ENCODE data around the gene PSMA4. TPM values are rescaled to one million over a fixed set of nuclear protein-coding genes. Genes with fewer than 3 reads are reported as not detected.

Gene PSMA4
- total RNA-seq, 1 experiment from 2014 or later = 230 TPM

- Histone ChIP-seq H3K4me2 (no peak overlapping the region), H3K4me3 (no peak overlapping the region), H3K36me3 (ENCODE audit: low read depth) (no peaks in the 10 kb centered on the region), H3F3A (ENCODE audit: insufficient read depth, low read depth) (no peaks in the 10 kb centered on the region), H3K27me3 (ENCODE audit: insufficient read depth, low read depth) (no peaks in the 10 kb centered on the region), H4K20me1 (ENCODE audit: insufficient read depth) (no peaks in the 10 kb centered on the region), H3K9me2 (ENCODE audit: insufficient read depth) (no peaks in the 10 kb centered on the region), H3K27ac (no peak overlapping the region), H3K79me2 (ENCODE audit: low read depth) (no peaks in the 10 kb centered on the region), H2AFZ (no peak overlapping the region), H3K4me1 (replicated peaks; ENCODE audit: insufficient read depth) (no peaks in the 10 kb centered on the region), H3K9me3 (ENCODE audit: insufficient read depth, low read depth) (no peaks in the 10 kb centered on the region)
- CTCF ChIA-PET = no interaction called here
- POLR2A ChIA-PET (ENCODE audit: unreplicated experiment) = no interaction called here
- DNase-seq = no peak
- no peak for TF ChIP-seq CTCF (conservative IDR thresholded peaks at IDR 0.05)
- TF ChIP-seq EZH2 (IDR thresholded peaks at IDR 0.05; ENCODE audit: low read depth) = no peak
- intact Hi-C loops (cut with micrococcal nuclease; ENCODE audit: unreplicated experiment) = no loop called here
- BruUV-seq (replicated peaks) = no TSS peak
Observed at GRCh38 chr15:78597583-78597982, 57.3 kb downstream of the PSMA4 start.

GRCh38 chr15:78598348-78598747, 58.1 kb downstream of the PSMA4 start:
- Histone ChIP-seq H3K27ac (no peak overlapping the region), H4K20me1 (ENCODE audit: insufficient read depth) (no peaks in the 10 kb centered on the region), H3K36me3 (ENCODE audit: low read depth) (no peaks in the 10 kb centered on the region), H3K9me3 (ENCODE audit: insufficient read depth, low read depth) (no peaks in the 10 kb centered on the region), H3K79me2 (ENCODE audit: low read depth) (no peaks in the 10 kb centered on the region), H3K4me1 (replicated peaks; ENCODE audit: insufficient read depth) (no peaks in the 10 kb centered on the region), H3K27me3 (ENCODE audit: insufficient read depth, low read depth) (no peaks in the 10 kb centered on the region), H3K4me3 (no peak overlapping the region), H3K9me2 (ENCODE audit: insufficient read depth) (no peaks in the 10 kb centered on the region), H3K4me2 (no peak overlapping the region), H3F3A (ENCODE audit: insufficient read depth, low read depth) (no peaks in the 10 kb centered on the region), H2AFZ (no peak overlapping the region)
- ChIA-PET POLR2A (ENCODE audit: unreplicated experiment) (no interaction called here), CTCF (interaction anchor here (0.5 kb wide), 1 partner anchor 39 kb away, joined by 9 read pairs; no protein-coding TSS in a partner anchor)
- DNase-seq = no peak
- BruUV-seq (replicated peaks) = no TSS peak
- TF ChIP-seq EZH2 (IDR thresholded peaks at IDR 0.05; ENCODE audit: low read depth) = no peak
- TF ChIP-seq CTCF (conservative IDR thresholded peaks at IDR 0.05) = no peak
- intact Hi-C loops (cut with micrococcal nuclease; ENCODE audit: unreplicated experiment) = no loop called here

GRCh38 chr15:78599189-78599588, 58.9 kb downstream of the PSMA4 start:
- no peaks in the 10 kb centered on the region for H3K4me1 ChIP-seq (replicated peaks; ENCODE audit: insufficient read depth)
- no peak overlapping the region for H3K4me3 ChIP-seq
- H3K36me3 ChIP-seq (ENCODE audit: low read depth) = no peaks in the 10 kb centered on the region
- no peaks in the 10 kb centered on the region for H3K79me2 ChIP-seq (ENCODE audit: low read depth)
- no peaks in the 10 kb centered on the region for H3K9me2 ChIP-seq (ENCODE audit: insufficient read depth)
- no peaks in the 10 kb centered on the region for H3K9me3 ChIP-seq (ENCODE audit: insufficient read depth, low read depth)
- ChIA-PET CTCF (no interaction called here), POLR2A (ENCODE audit: unreplicated experiment) (no interaction called here)
- H3K27me3 ChIP-seq (ENCODE audit: insufficient read depth, low read depth) = no peaks in the 10 kb centered on the region
- BruUV-seq (replicated peaks) = no TSS peak
- no peak for DNase-seq
- H2AFZ ChIP-seq = no peak overlapping the region
- no peaks in the 10 kb centered on the region for H4K20me1 ChIP-seq (ENCODE audit: insufficient read depth)
- no peaks in the 10 kb centered on the region for H3F3A ChIP-seq (ENCODE audit: insufficient read depth, low read depth)
- H3K27ac ChIP-seq = no peak overlapping the region
- TF ChIP-seq EZH2 (IDR thresholded peaks at IDR 0.05; ENCODE audit: low read depth) = no peak
- TF ChIP-seq CTCF (conservative IDR thresholded peaks at IDR 0.05) = no peak
- no peak overlapping the region for H3K4me2 ChIP-seq
- intact Hi-C loops (cut with micrococcal nuclease; ENCODE audit: unreplicated experiment) = no loop called here

Other genes with a start within 250 kb of the PSMA4 start
- gene SKIC8, start 240.8 kb upstream of the PSMA4 start, total RNA-seq (2021) = 44.5 and 47.7 TPM in 2 replicates
- gene CRABP1, start 200.1 kb upstream of the PSMA4 start, total RNA-seq (2021) = not detected in 2 replicates
- gene IREB2, start 102.2 kb upstream of the PSMA4 start, total RNA-seq (2021) = 48.8 and 49.0 TPM in 2 replicates
- 5.6 and 6.9 TPM in 2 replicates for gene HYKK, start 32.9 kb upstream of the PSMA4 start, total RNA-seq (2021)
- 9.5 and 10.7 TPM in 2 replicates for gene CHRNA5, start 25.1 kb downstream of the PSMA4 start, total RNA-seq (2021)
- gene CHRNA3, start 80.6 kb downstream of the PSMA4 start, total RNA-seq (2021) = not detected in 2 replicates
- gene CHRNB4, start 100.8 kb downstream of the PSMA4 start, total RNA-seq (2021) = 0.13 TPM in 1 of 2 replicates, not detected in the other

All from PC-9 (cell line).